Pancreas (tissue), 10 donors: ENCODE results near the gene HAO2. TPM values are rescaled to one million over a fixed set of nuclear protein-coding genes. Genes with fewer than 3 reads are reported as not detected.

ENCODE experiments used
- ATAC-seq, 4 donors: fragments of 200-7000 bp; cut with Tn5 transposase; one replicate each; pipeline versions ENCODE4 v1.8.0 to v1.9.1; 2020; ENCODE audit warnings: mild to moderate bottlenecking in 4 of 4, moderate library complexity in 4 of 4
- DNase-seq, 6 donors: peaks; one replicate each; pipeline ENCODE4 v3.0.0-alpha.2; 2020
- FAIRE-seq: peaks from 2 replicates; lab custom pipeline; 2012; peaks lifted over from hg19 to GRCh38; lab: Jason Lieb, UNC
- H3K27ac ChIP-seq, 4 donors: fragments of 200-600 bp; sonication (generic); 1 replicate in 3 of 4; 2 replicates in 1 of 4; pipeline versions ENCODE4 v1.5.0 to v1.8.0; 2020
- H3K27me3 ChIP-seq, 4 donors: fragments of 200-600 bp; one replicate each; pipeline ENCODE4 v1.8.0; 2021
- H3K36me3 ChIP-seq, 3 donors: fragments of 200-600 bp; sonication (generic) in 1 of 3; one replicate each; pipeline versions ENCODE4 v1.5.0 to v1.8.0; 2020 to 2021
- H3K4me1 ChIP-seq, 3 donors: fragments of 200-600 bp; one replicate each; pipeline ENCODE4 v1.8.0; 2021
- H3K4me3 ChIP-seq, 4 donors: fragments of 200-600 bp; sonication (generic) in 2 of 4; one replicate each; pipeline versions ENCODE4 v1.5.0 to v1.8.0; 2020 to 2021
- H3K9me3 ChIP-seq, 4 donors: fragments of 200-600 bp; one replicate each; pipeline ENCODE4 v1.8.0; 2021
- WGBS, 2 donors: extraction: QIAGEN DNeasy Blood & Tissue Kit; methylation state at CpG; one replicate each; pipeline ENCODE4 v1.1.7; 2013; 5-methylcytosine and 5-hydroxymethylcytosine counted together
- intact Hi-C, 3 donors: fragments of 100-400 bp; cut with DNase I; formaldehyde crosslinking; loops; one replicate each; pipeline versions ENCODE4 v1.11.1 to v1.14.2; 2022
- polyA plus RNA-seq, 2 donors: library from polyadenylated mRNA; stranded (reverse); fragments of 200-250 nt; gene quantifications; one replicate each; pipeline ENCODE4 v1.2.3, GENCODE V29; 2013
- total RNA-seq, 6 donors: library from RNA; stranded (reverse); fragmentation: NEBNext Ultra II Directional in 4 of 6; extraction: Animal tissue kit (Norgen Biotek cat#: 25700) in 4 of 6; gene quantifications; one replicate each; pipeline versions ENCODE4 v1.2.1 to v1.2.4, GENCODE V29; 2021 to 2023
- TF ChIP-seq, protein P1 (sequence below), 4 donors: fragments of 200-600 bp; sonication (generic) in 3 of 4; IDR thresholded peaks; one replicate each; pipeline versions ENCODE4 v1.5.0 to v1.8.0; 2021; ENCODE audit warnings: antibody characterized with exemption in 4 of 4
- donor health status: healthy with polysubstance abuse.
- donor health status: DM: no; HTN: no; CAD: no; lungs with moderate emphysema.
- donor health status: DM: no; HTN: no; CAD: no.
- donor health status: control.
- donor health status: control.
- donor health status: Bipolar disorder and iron deficiency.
- donor health status: DM: yes; HTN: yes; CAD: no.
- donor health status: DM: no; HTN: no; CAD: no.
- donor health status: DM: no; HTN: no; CAD: no.
- donor health status: DM: yes; HTN: yes; CAD: no.

Gene HAO2
- total and polyA plus RNA-seq, 8 donors = not detected

DNA sequence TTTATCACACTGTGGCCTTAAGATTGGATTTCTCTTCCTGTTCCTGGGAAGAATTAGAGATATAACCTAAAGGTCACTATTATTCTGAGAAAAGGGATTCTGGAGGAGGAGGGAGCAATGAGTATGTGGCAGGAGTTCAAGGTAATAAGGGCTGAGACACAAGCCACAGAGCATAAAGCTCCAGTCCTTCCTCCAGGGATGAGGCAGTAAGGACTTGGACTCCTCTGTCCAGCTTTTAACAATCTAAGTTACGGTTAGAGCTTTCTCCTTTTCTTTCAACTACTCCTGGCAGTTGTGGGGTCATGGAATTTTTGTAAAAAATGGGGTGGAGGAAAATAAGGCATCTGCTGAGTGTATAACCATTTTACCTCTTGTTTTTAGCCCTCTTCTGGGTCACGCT lies 46.4 kb downstream of the HAO2 start, which contains the start of gene HSD3B2:
Gene HSD3B2, plus strand, starts transcription at position 201 of the 400 bp plus-strand sequence. CDS start 270 bp downstream, outside the sequence.
- Histone ChIP-seq H3K36me3 (no peaks in the 10 kb centered on the region), H3K27me3 (no peaks in the 10 kb centered on the region), H3K4me1 (no peaks in the 10 kb centered on the region), H3K9me3 (no peaks in the 10 kb centered on the region), H3K27ac (no peak within 1 kb of the TSS), H3K4me3 (no peak within 1 kb of the TSS)
- FAIRE-seq (no peak), ATAC-seq (no peak), DNase-seq (no peak)
- 89 to 96% methylated on average over 2 of the region's 2 CpGs for WGBS, 2 donors
- intact Hi-C loops = no loop called here
- TF ChIP-seq, protein P1, sequence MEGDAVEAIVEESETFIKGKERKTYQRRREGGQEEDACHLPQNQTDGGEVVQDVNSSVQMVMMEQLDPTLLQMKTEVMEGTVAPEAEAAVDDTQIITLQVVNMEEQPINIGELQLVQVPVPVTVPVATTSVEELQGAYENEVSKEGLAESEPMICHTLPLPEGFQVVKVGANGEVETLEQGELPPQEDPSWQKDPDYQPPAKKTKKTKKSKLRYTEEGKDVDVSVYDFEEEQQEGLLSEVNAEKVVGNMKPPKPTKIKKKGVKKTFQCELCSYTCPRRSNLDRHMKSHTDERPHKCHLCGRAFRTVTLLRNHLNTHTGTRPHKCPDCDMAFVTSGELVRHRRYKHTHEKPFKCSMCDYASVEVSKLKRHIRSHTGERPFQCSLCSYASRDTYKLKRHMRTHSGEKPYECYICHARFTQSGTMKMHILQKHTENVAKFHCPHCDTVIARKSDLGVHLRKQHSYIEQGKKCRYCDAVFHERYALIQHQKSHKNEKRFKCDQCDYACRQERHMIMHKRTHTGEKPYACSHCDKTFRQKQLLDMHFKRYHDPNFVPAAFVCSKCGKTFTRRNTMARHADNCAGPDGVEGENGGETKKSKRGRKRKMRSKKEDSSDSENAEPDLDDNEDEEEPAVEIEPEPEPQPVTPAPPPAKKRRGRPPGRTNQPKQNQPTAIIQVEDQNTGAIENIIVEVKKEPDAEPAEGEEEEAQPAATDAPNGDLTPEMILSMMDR (IDR thresholded peaks at IDR 0.05) = no peak

DNA sequence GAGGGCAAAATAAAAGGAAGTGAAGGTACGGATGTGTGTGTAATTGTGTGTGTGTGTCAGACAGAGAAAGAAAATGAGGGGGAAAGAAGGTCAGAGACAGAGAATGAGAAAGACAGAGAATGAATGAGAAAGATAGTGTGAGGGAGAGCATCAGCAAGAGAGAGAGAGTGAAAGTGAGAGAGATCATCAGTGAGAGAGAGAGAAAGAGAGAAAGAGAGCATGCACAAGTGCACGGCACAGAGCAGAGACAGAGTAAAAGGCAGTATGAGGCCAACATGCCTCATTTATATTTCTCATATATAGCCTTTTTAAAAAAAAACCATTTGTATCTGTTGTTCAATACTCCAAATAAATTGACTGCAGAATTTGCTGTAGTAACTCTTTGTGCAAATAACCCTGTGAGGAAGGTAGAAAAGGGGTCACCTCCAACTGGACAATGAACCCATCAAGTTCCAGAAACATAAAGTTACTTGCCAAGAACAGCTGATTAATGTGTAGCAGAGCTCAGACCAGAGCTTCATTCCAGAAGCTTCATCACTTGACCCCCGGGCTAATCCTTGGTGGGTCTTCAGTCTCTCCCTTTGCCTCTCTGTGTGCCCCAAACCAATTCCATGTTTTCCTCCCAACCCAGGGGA lies 47.5 kb downstream of the HAO2 start:
- FAIRE-seq = no peak
- ATAC-seq = no peak
- 79 to 80% methylated on average over 3 of the region's 3 CpGs for WGBS, 2 donors

DNA sequence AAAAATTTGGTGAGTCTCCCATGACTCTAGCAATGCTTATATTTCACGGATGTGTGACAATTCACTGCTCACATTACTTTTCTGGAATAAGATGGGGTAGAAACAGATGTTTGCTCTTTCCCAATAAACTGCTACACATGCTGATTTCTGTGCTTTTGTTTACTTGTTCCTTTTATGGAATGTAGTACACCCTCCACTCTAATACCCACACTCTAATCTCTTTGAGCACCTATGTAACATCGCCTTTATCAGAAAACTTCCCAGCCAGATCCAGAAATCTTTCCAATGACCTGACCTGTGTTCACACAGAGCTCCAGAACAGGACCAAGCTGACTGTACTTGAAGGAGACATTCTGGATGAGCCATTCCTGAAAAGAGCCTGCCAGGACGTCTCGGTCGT lies 50.5 kb downstream of the HAO2 start:
- Histone ChIP-seq H3K27ac (no peak overlapping the region), H3K27me3 (no peaks in the 10 kb centered on the region), H3K9me3 (no peaks in the 10 kb centered on the region), H3K4me1 (no peaks in the 10 kb centered on the region), H3K36me3 (no peaks in the 10 kb centered on the region), H3K4me3 (no peak overlapping the region)
- FAIRE-seq = no peak
- TF ChIP-seq, protein P1 (IDR thresholded peaks at IDR 0.05) = no peak
- intact Hi-C loops = no loop called here
- no peak for DNase-seq
- ATAC-seq = no peak
- WGBS, 2 donors = 79 to 83% methylated on average over 5 of the region's 5 CpGs

More for the DNA sequence above, 47.5 kb downstream of the HAO2 start:
- Histone ChIP-seq H3K27ac (no peak overlapping the region), H3K4me3 (no peak overlapping the region), H3K27me3 (no peaks in the 10 kb centered on the region), H3K4me1 (no peaks in the 10 kb centered on the region), H3K36me3 (no peaks in the 10 kb centered on the region), H3K9me3 (no peaks in the 10 kb centered on the region)
- no peak for DNase-seq
- intact Hi-C loops = no loop called here
- TF ChIP-seq, protein P1 (IDR thresholded peaks at IDR 0.05) = no peak

DNA sequence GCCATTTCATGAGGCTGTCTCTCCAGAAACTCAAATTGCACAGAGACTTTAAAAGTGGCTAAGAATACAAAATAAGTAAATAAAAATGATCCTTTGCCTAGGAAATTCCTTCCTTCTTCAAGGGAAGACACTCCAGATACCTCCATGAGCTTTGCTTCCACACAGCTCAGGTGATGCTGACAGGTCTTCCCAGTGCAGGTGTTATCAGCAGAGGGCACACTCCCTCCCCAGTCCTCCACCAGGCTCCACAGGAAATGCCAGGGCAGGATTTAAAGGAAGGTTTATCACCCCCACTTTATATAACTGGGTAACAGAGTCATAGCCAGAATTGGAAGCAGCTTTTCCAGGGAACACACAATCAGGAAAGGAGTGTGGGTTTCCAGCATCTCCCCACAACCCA lies 52.1 kb downstream of the HAO2 start:
- FAIRE-seq (no peak), ATAC-seq (no peak), DNase-seq (no peak)
- no peaks in the 10 kb centered on the region for H3K9me3 ChIP-seq
- no peaks in the 10 kb centered on the region for H3K36me3 ChIP-seq
- intact Hi-C loops = no loop called here
- no peaks in the 10 kb centered on the region for H3K4me1 ChIP-seq
- TF ChIP-seq, protein P1 (IDR thresholded peaks at IDR 0.05) = no peak
- no peaks in the 10 kb centered on the region for H3K27me3 ChIP-seq
- H3K4me3 ChIP-seq = no peak overlapping the region
- H3K27ac ChIP-seq = no peak overlapping the region

DNA sequence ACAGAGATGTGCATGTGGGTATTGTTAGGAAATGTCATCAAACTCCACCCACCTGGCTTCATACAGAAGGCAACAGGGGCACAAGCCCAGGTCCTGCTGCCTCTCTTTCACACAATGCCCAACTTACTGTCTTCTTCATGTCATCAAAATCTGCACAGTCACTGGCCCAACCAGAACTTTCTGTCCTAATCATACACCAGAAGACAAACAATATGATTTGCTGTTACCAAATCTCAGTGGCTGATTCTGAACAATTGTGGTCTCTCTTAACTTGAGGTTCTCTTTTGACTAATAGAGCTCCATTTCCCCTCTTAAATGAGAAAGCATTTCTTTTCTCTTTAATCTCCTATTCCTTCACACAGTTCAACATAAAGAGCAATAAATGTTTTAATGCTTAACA lies 54.0 kb downstream of the HAO2 start:
- FAIRE-seq = no peak
- H3K27ac ChIP-seq = no peak overlapping the region
- no peaks in the 10 kb centered on the region for H3K9me3 ChIP-seq
- H3K36me3 ChIP-seq = no peaks in the 10 kb centered on the region
- ATAC-seq = no peak
- intact Hi-C loops = no loop called here
- no peaks in the 10 kb centered on the region for H3K4me1 ChIP-seq
- TF ChIP-seq, protein P1 (IDR thresholded peaks at IDR 0.05) = no peak
- H3K27me3 ChIP-seq = no peaks in the 10 kb centered on the region
- H3K4me3 ChIP-seq = no peak overlapping the region
- no peak for DNase-seq
